A673 (cell line): ENCODE data around the gene HPGDS. TPM values are rescaled to one million over a fixed set of nuclear protein-coding genes. Genes with fewer than 3 reads are reported as not detected.
A peak's percentile ranks its signal among the peaks of the same experiment; 100 is the strongest.
"Not testable (repeated sequence)": the region's sequence is repeated elsewhere in the genome, so short reads cannot be mapped to it uniquely, and the experiment has no call there.

Source experiments
- BruUV-seq: library from RNA; stranded (reverse); fragments of 400-500 nt; replicated peaks from 2 replicates; lab custom pipeline; 2021; lab: Mats Ljungman, UMichigan
- CTCF ChIA-PET: fragments of 300-600 bp; sonication (Branson Sonifier 250); formaldehyde crosslinking; loops from one replicate; lab custom pipeline; 2022; ENCODE audit warnings: antibody characterized with exemption; lab: Charles Lee
- POLR2A ChIA-PET: fragments of 300-600 bp; sonication (Branson Sonifier 250); formaldehyde crosslinking; loops from one replicate; lab custom pipeline; 2022; ENCODE audit warnings: antibody characterized with exemption; ENCODE audit not compliant: low non-redundant PET; lab: Charles Lee
- DNase-seq: peaks from one replicate; pipeline ENCODE4 v3.0.0-alpha.2; 2015; ENCODE audit warnings: low spot score
- H3K27ac ChIP-seq: fragments of 200-600 bp; sonication (generic); 2 replicates; pipeline ENCODE4 v1.5.1; 2016; ENCODE audit warnings: mixed run types, low read depth, mild to moderate bottlenecking, mixed read lengths, antibody characterized with exemption, low read length; ENCODE audit not compliant: poor library complexity, severe bottlenecking
- H3K27me3 ChIP-seq: fragments of 200-600 bp; sonication (generic); replicated peaks from 2 replicates; pipeline ENCODE4 v1.6.1; 2017; ENCODE audit warnings: mixed run types, low read depth, mild to moderate bottlenecking, mixed read lengths, antibody characterized with exemption, low read length; ENCODE audit not compliant: insufficient read depth, poor library complexity
- H3K36me3 ChIP-seq: fragments of 200-600 bp; sonication (generic); 2 replicates; pipeline ENCODE4 v1.6.1; 2016; ENCODE audit warnings: mixed run types, mild to moderate bottlenecking, mixed read lengths, antibody characterized with exemption, low read length; ENCODE audit not compliant: insufficient read depth, poor library complexity, severe bottlenecking
- H3K4me1 ChIP-seq: fragments of 200-600 bp; sonication (generic); 2 replicates; pipeline ENCODE4 v1.6.1; 2017; ENCODE audit warnings: mixed run types, mild to moderate bottlenecking, mixed read lengths, antibody characterized with exemption, low read length; ENCODE audit not compliant: insufficient read depth, poor library complexity, severe bottlenecking
- H3K4me3 ChIP-seq: fragments of 200-600 bp; sonication (generic); 2 replicates; pipeline ENCODE4 v1.5.1; 2016; ENCODE audit warnings: low read depth, mixed run types, mild to moderate bottlenecking, mixed read lengths, low read length; ENCODE audit not compliant: poor library complexity, severe bottlenecking
- H3K9me3 ChIP-seq: fragments of 200-600 bp; sonication (generic); 2 replicates; pipeline ENCODE4 v1.6.1; 2016; ENCODE audit warnings: mixed run types, low read depth, mild to moderate bottlenecking, mixed read lengths, antibody characterized with exemption, low read length; ENCODE audit not compliant: poor library complexity, severe bottlenecking
- CTCF ChIP-seq: fragments of 300-800, 200-600 bp; sonication (generic); conservative IDR thresholded peaks from 2 replicates; pipeline ENCODE4 v1.5.1; 2017; ENCODE audit warnings: low read depth, mild to moderate bottlenecking, antibody characterized with exemption, low read length, moderate library complexity, mixed read lengths
- EZH2 ChIP-seq: fragments of 200-600 bp; sonication (generic); IDR thresholded peaks from 2 replicates; pipeline ENCODE4 v1.6.1; 2017; ENCODE audit warnings: borderline replicate concordance, low read depth, mild to moderate bottlenecking, mixed read lengths, antibody characterized with exemption, low read length; ENCODE audit not compliant: poor library complexity, severe bottlenecking
- intact Hi-C: fragments of 100-400 bp; cut with micrococcal nuclease; formaldehyde crosslinking; loops from one replicate; pipeline ENCODE4 v1.10.0; 2022; ENCODE audit not compliant: unreplicated experiment
- total RNA-seq: library from RNA; stranded (reverse); gene quantifications from 2 replicates; pipeline ENCODE4 v1.2.3, GENCODE V29; 2021

The HPGDS gene
- total RNA-seq, 1 experiment from 2014 or later, result not detected

- H3K27ac ChIP-seq, H3K36me3 ChIP-seq, BruUV-seq, H3K27me3 ChIP-seq, H3K9me3 ChIP-seq, CTCF ChIA-PET, intact Hi-C loops, H3K4me1 ChIP-seq, POLR2A ChIA-PET, DNase-seq, H3K4me3 ChIP-seq: not testable (repeated sequence)
Observed at GRCh38 chr4:94382891-94383290, 40.3 kb upstream of the HPGDS start.

GRCh38 chr4:94378047-94378446 is 35.4 kb upstream of the HPGDS start:
- DNase-seq, result peak; percentile 1
- ChIA-PET CTCF (no interaction called here), POLR2A (no interaction called here)
- H3K27ac ChIP-seq, result no peak overlapping the region
- no peaks in the 10 kb centered on the region for H3K4me1 ChIP-seq
- H3K36me3 ChIP-seq, result no peaks in the 10 kb centered on the region
- H3K27me3 ChIP-seq, result no peaks in the 10 kb centered on the region
- intact Hi-C loops, result no loop called here
- TF ChIP-seq EZH2 (no peak), CTCF (no peak)
- H3K9me3 ChIP-seq, result no peaks in the 10 kb centered on the region
- H3K4me3 ChIP-seq, result no peak overlapping the region
- BruUV-seq, result no TSS peak

GRCh38 chr4:94377294-94377693 is 34.7 kb upstream of the HPGDS start:
- intact Hi-C loops, result no loop called here
- Histone ChIP-seq H3K9me3 (no peaks in the 10 kb centered on the region), H3K27ac (no peak overlapping the region), H3K27me3 (no peaks in the 10 kb centered on the region), H3K4me3 (no peak overlapping the region), H3K4me1 (no peaks in the 10 kb centered on the region), H3K36me3 (no peaks in the 10 kb centered on the region)
- no TSS peak for BruUV-seq
- ChIA-PET POLR2A (no interaction called here), CTCF (no interaction called here)
- no peak for DNase-seq
- TF ChIP-seq CTCF (no peak), EZH2 (no peak)

- intact Hi-C loops, result no loop called here
- BruUV-seq, result no TSS peak
- no peaks in the 10 kb centered on the region for H3K36me3 ChIP-seq
- ChIA-PET CTCF (no interaction called here), POLR2A (no interaction called here)
- no peaks in the 10 kb centered on the region for H3K27me3 ChIP-seq
- no peak overlapping the region for H3K27ac ChIP-seq
- H3K4me1 ChIP-seq, result no peaks in the 10 kb centered on the region
- TF ChIP-seq CTCF, result no peak; the same call in 1 of the 2 replicates
- TF ChIP-seq EZH2, result no peak
- no peak for DNase-seq
- H3K4me3 ChIP-seq, result no peak overlapping the region
- H3K9me3 ChIP-seq, result no peaks in the 10 kb centered on the region
Observed at GRCh38 chr4:94375364-94375763, 32.7 kb upstream of the HPGDS start.
